Measurements from ENCODE around the gene CHST12.
A peak's percentile ranks its signal among the peaks of the same experiment; 100 is the strongest.
"Not testable (repeated sequence)": the region's sequence is repeated elsewhere in the genome, so short reads cannot be mapped to it uniquely, and the experiment has no call there.

The CHST12 gene

GRCh38 chr7:2379161-2379560, 24.2 kb upstream of the CHST12 start:
- DNase-seq: no peak

GRCh38 chr7:2379821-2380450, 23.5 kb upstream of the CHST12 start:
- DNase-seq: no peak

GRCh38 chr7:2380461-2380860, 22.9 kb upstream of the CHST12 start:
- DNase-seq: no peak

GRCh38 chr7:2381227-2381626, 22.2 kb upstream of the CHST12 start:
- DNase-seq: no peak

- no peak for DNase-seq
These were observed 21.4 kb upstream of the CHST12 start for GRCh38 chr7:2381881-2382509.

- DNase-seq: no peak
These were observed 19.7 kb upstream of the CHST12 start for GRCh38 chr7:2383543-2384274.

GRCh38 chr7:2384354-2385243, 18.8 kb upstream of the CHST12 start:
- no peak for DNase-seq

GRCh38 chr7:2386122-2386521, 17.3 kb upstream of the CHST12 start:
- DNase-seq: not testable (repeated sequence)

- no peak for DNase-seq
These were observed 16.3 kb upstream of the CHST12 start for GRCh38 chr7:2386964-2387669.

- DNase-seq: no peak
These were observed 15.3 kb upstream of the CHST12 start for GRCh38 chr7:2387897-2388636.

- DNase-seq: no peak
These were observed 14.8 kb upstream of the CHST12 start for GRCh38 chr7:2388637-2388954.

GRCh38 chr7:2390020-2390816, 13.2 kb upstream of the CHST12 start:
- DNase-seq: not testable (repeated sequence)

- DNase-seq: no peak
These were observed 9.7 kb upstream of the CHST12 start for GRCh38 chr7:2393706-2394105.

- DNase-seq: no peak
These were observed 8.8 kb upstream of the CHST12 start for GRCh38 chr7:2394566-2395082.

GRCh38 chr7:2398506-2398905, 4.9 kb upstream of the CHST12 start:
- no peak for DNase-seq

- DNase-seq: peak; percentile 89
These were observed 3.4 kb upstream of the CHST12 start for GRCh38 chr7:2399848-2400587.

- DNase-seq: no peak
These were observed 761 bp upstream of the CHST12 start for GRCh38 chr7:2402687-2403013.

- no peak for DNase-seq
These were observed 572 bp downstream of the CHST12 start for GRCh38 chr7:2403718-2404648.

GRCh38 chr7:2404714-2405119, 1.3 kb downstream of the CHST12 start:
- no peak for DNase-seq

Measured in kidney glomerular epithelial cell (primary cell).